CD14-positive monocyte (primary cell): Measurements from ENCODE around the gene RAB6B. TPM values are rescaled to one million over a fixed set of nuclear protein-coding genes. Genes with fewer than 3 reads are reported as not detected.

ENCODE experiments used
- DNase-seq, 3 donors: peaks; one replicate each; pipeline ENCODE4 v3.0.0-alpha.2; 2011 to 2022
- H2AFZ ChIP-seq: 2 replicates; pipeline ENCODE4 v1.6.0; 2012; ENCODE audit warnings: mild to moderate bottlenecking, low read depth, low read length, inconsistent platforms; ENCODE audit not compliant: insufficient read depth, poor library complexity, severe bottlenecking
- H3K27ac ChIP-seq, 2 donors: 1 replicate in 1 of 2; 2 replicates in 1 of 2; pipeline ENCODE4 v1.5.1; 2012 to 2013; ENCODE audit warnings: low read length in 2 of 2, control low read depth in 1 of 2, inconsistent platforms in 1 of 2, low read depth in 1 of 2, mild to moderate bottlenecking in 1 of 2
- H3K27me3 ChIP-seq, 2 donors: one replicate each; pipeline versions ENCODE4 v1.6.0 to v1.6.1; 2011 to 2013; ENCODE audit warnings: low read length in 2 of 2; ENCODE audit not compliant: control insufficient read depth in 2 of 2, insufficient read depth in 2 of 2
- H3K36me3 ChIP-seq, 2 donors: replicated peaks in 1 of 2; 1 replicate in 1 of 2; 2 replicates in 1 of 2; pipeline versions ENCODE4 v1.5.1 to v1.6.1; 2012 to 2013; ENCODE audit warnings: low read length in 2 of 2, control low read depth in 1 of 2, inconsistent platforms in 1 of 2, mild to moderate bottlenecking in 1 of 2; ENCODE audit not compliant: insufficient read depth in 2 of 2, control insufficient read depth in 1 of 2
- H3K4me1 ChIP-seq, 2 donors: 1 replicate in 1 of 2; 2 replicates in 1 of 2; pipeline versions ENCODE4 v1.5.1 to v1.6.1; 2012 to 2013; ENCODE audit warnings: low read length in 2 of 2, control low read depth in 1 of 2, inconsistent platforms in 1 of 2, mild to moderate bottlenecking in 1 of 2, moderate library complexity in 1 of 2; ENCODE audit not compliant: insufficient read depth in 2 of 2, control insufficient read depth in 1 of 2
- H3K4me2 ChIP-seq: replicated peaks from 2 replicates; pipeline ENCODE3; 2012; ENCODE audit warnings: low read length, moderate library complexity, mild to moderate bottlenecking; ENCODE audit not compliant: poor library complexity, severe bottlenecking; ENCODE audit errors: extremely low read depth
- H3K4me3 ChIP-seq, 3 experiments: fragments of 200-600 bp in 1 of 3; sonication (generic) in 1 of 3; replicated peaks in 1 of 3; 1 replicate in 2 of 3; 2 replicates in 1 of 3; pipeline ENCODE4 v1.5.1; 2011 to 2013; ENCODE audit warnings: low read length in 3 of 3, mild to moderate bottlenecking in 3 of 3, control low read depth in 2 of 3, low read depth in 2 of 3, inconsistent platforms in 1 of 3, moderate library complexity in 1 of 3
- H3K79me2 ChIP-seq: 2 replicates; pipeline ENCODE4 v1.6.0; 2012; ENCODE audit warnings: mild to moderate bottlenecking, control low read depth, inconsistent platforms, low read length, moderate library complexity; ENCODE audit not compliant: insufficient read depth
- H3K9ac ChIP-seq: 2 replicates; pipeline ENCODE4 v1.6.0; 2017; ENCODE audit warnings: low read length, mild to moderate bottlenecking; ENCODE audit not compliant: insufficient read depth, poor library complexity, severe bottlenecking
- H3K9me3 ChIP-seq, 2 donors: replicated peaks in 1 of 2; 1 replicate in 1 of 2; 2 replicates in 1 of 2; pipeline versions ENCODE4 v1.5.1 to v1.6.1; 2012 to 2013; ENCODE audit warnings: low read length in 2 of 2, control low read depth in 1 of 2; ENCODE audit not compliant: control insufficient read depth in 1 of 2, insufficient read depth in 1 of 2
- H4K20me1 ChIP-seq: 2 replicates; pipeline ENCODE4 v1.6.0; 2012; ENCODE audit warnings: mild to moderate bottlenecking, low read length, control low read depth, moderate library complexity; ENCODE audit not compliant: insufficient read depth
- H3K27ac Mint-ChIP-seq, 7 donors: one replicate each; pipeline ENCODE4 v1.8.0; 2020; ENCODE audit warnings: mild to moderate bottlenecking in 7 of 7, mixed read lengths in 7 of 7, moderate library complexity in 6 of 7, inconsistent platforms in 2 of 7
- H3K27me3 Mint-ChIP-seq, 3 donors: one replicate each; pipeline ENCODE4 v1.8.0; 2021 to 2022; ENCODE audit warnings: low read depth in 3 of 3, mild to moderate bottlenecking in 3 of 3, mixed read lengths in 3 of 3, moderate library complexity in 3 of 3, inconsistent platforms in 1 of 3
- H3K36me3 Mint-ChIP-seq, 2 donors: one replicate each; pipeline ENCODE4 v1.8.0; 2020; ENCODE audit warnings: mixed read lengths in 2 of 2, inconsistent platforms in 1 of 2, mild to moderate bottlenecking in 1 of 2
- H3K4me1 Mint-ChIP-seq: one replicate; pipeline ENCODE4 v1.8.0; 2020; ENCODE audit warnings: mild to moderate bottlenecking, mixed read lengths
- H3K4me3 Mint-ChIP-seq, 2 donors: one replicate each; pipeline ENCODE4 v1.8.0; 2020; ENCODE audit warnings: mild to moderate bottlenecking in 2 of 2, mixed read lengths in 2 of 2, moderate library complexity in 1 of 2
- H3K9me3 Mint-ChIP-seq, 7 donors: one replicate each; pipeline ENCODE4 v1.8.0; 2020 to 2022; ENCODE audit warnings: mixed read lengths in 7 of 7, mild to moderate bottlenecking in 6 of 7, moderate library complexity in 6 of 7, inconsistent platforms in 2 of 7
- WGBS: methylation state at CpG from one replicate; pipeline ENCODE4 v1.1.5; 2013; ENCODE audit warnings: missing lambda C conversion rate; ENCODE audit not compliant: insufficient coverage; 5-methylcytosine and 5-hydroxymethylcytosine counted together
- intact Hi-C, 2 donors: fragments of 100-400 bp; cut with micrococcal nuclease; formaldehyde crosslinking; loops; one replicate each; pipeline versions ENCODE4 v1.15.0 to v1.15.1; 2023
- polyA plus RNA-seq, 3 donors: library from polyadenylated mRNA; depleted of rRNA in 1 of 3; unstranded in 2 of 3; stranded (reverse) in 1 of 3; fragments of 300-500 nt in 2 of 3; fragments of >200 nt in 1 of 3; fragmentation: Illumina TruSeq in 2 of 3; gene quantifications; 1 replicate in 2 of 3; 2 replicates in 1 of 3; pipeline ENCODE4 v1.2.3, GENCODE V29; 2012 to 2021
- TF ChIP-seq, protein P1 (sequence below): fragments of 200-600 bp; IDR thresholded peaks from one replicate; pipeline ENCODE4 v1.8.0; 2022; ENCODE audit warnings: antibody characterized with exemption, mild to moderate bottlenecking

RAB6B gene
- polyA plus RNA-seq, 3 donors, result 0.46 TPM; not detected in 2

DNA sequence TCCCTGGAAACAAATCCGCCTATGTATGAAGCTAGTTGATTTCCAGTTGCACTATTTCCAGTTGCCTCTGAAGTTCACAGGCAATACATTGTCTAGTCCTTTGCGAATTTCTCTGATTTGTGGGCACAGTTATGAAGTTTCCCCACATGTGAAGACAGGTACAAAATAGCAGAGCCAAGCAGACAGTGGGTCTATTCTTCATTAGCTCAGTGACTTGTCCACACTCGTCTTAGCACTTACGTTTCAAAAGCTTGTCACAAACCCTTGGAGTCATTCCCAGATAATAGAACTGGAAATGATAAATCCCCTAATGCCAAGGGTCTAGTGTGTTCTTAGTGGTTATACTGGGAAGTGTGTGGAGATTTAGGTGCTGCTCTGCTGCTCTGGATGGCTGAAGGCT, 75.6 kb downstream of the RAB6B start:
- Mint-ChIP-seq H3K27ac (no peak overlapping the region), H3K4me1 (no peaks in the 10 kb centered on the region), H3K36me3 (peaks cover 74 to 77% of the 10 kb centered on the region in 2 donors), H3K4me3 (no peak overlapping the region), H3K9me3 (no peaks in the 10 kb centered on the region), H3K27me3 (no peaks in the 10 kb centered on the region)
- H2AFZ ChIP-seq, result no peak overlapping the region
- no peaks in the 10 kb centered on the region for H3K27me3 ChIP-seq
- WGBS, result 100% methylated on average over 1 of the region's 4 CpGs
- TF ChIP-seq, protein P1, sequence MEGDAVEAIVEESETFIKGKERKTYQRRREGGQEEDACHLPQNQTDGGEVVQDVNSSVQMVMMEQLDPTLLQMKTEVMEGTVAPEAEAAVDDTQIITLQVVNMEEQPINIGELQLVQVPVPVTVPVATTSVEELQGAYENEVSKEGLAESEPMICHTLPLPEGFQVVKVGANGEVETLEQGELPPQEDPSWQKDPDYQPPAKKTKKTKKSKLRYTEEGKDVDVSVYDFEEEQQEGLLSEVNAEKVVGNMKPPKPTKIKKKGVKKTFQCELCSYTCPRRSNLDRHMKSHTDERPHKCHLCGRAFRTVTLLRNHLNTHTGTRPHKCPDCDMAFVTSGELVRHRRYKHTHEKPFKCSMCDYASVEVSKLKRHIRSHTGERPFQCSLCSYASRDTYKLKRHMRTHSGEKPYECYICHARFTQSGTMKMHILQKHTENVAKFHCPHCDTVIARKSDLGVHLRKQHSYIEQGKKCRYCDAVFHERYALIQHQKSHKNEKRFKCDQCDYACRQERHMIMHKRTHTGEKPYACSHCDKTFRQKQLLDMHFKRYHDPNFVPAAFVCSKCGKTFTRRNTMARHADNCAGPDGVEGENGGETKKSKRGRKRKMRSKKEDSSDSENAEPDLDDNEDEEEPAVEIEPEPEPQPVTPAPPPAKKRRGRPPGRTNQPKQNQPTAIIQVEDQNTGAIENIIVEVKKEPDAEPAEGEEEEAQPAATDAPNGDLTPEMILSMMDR, result no peak
- no peaks in the 10 kb centered on the region for H3K9me3 ChIP-seq
- H3K4me3 ChIP-seq, result no peak overlapping the region
- H3K4me2 ChIP-seq, result no peak overlapping the region
- H3K9ac ChIP-seq, result no peak overlapping the region
- H3K4me1 ChIP-seq, result no peaks in the 10 kb centered on the region
- H3K79me2 ChIP-seq, result no peaks in the 10 kb centered on the region
- no peak for DNase-seq
- no peak overlapping the region for H3K27ac ChIP-seq
- intact Hi-C loops, result no loop called here
- H4K20me1 ChIP-seq, result no peaks in the 10 kb centered on the region
- peaks cover 71 to 91% of the 10 kb centered on the region in 2 donors for H3K36me3 ChIP-seq

DNA sequence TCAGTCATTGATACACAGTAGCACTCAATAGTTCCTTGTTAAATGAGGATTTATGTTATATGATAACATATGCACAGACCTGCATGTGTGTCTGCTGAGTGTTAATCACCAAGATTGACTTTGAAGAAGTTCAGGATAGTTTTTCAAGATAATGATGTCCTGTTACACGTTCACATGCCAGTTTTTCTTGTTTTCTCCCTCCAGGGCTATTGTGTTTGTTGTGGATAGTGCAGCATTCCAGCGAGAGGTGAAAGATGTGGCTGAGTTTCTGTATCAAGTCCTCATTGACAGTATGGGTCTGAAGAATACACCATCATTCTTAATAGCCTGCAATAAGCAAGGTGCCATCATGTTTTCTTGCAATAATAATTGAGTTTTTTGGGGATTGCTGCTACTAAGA, 80.3 kb downstream of the RAB6B start:
- no peaks in the 10 kb centered on the region for H3K27me3 Mint-ChIP-seq
- H3K4me2 ChIP-seq, result no peak overlapping the region
- no peaks in the 10 kb centered on the region for H3K4me1 ChIP-seq
- no peak overlapping the region for H3K4me3 ChIP-seq
- no peaks in the 10 kb centered on the region for H3K9me3 ChIP-seq
- no peaks in the 10 kb centered on the region for H3K4me1 Mint-ChIP-seq
- 88% methylated on average over 1 of the region's 2 CpGs for WGBS
- TF ChIP-seq, protein P1, result no peak
- H3K27me3 ChIP-seq, result no peaks in the 10 kb centered on the region
- no peak overlapping the region for H3K27ac ChIP-seq
- H3K4me3 Mint-ChIP-seq, result no peak overlapping the region
- peaks cover 66 to 82% of the 10 kb centered on the region in 2 donors for H3K36me3 Mint-ChIP-seq
- no peak overlapping the region for H3K9ac ChIP-seq
- DNase-seq, result no peak
- H3K27ac Mint-ChIP-seq, result no peak overlapping the region
- H2AFZ ChIP-seq, result no peak overlapping the region
- no peaks in the 10 kb centered on the region for H3K79me2 ChIP-seq
- no peaks in the 10 kb centered on the region for H4K20me1 ChIP-seq
- intact Hi-C loops, result no loop called here
- H3K36me3 ChIP-seq, result peaks cover 68 to 89% of the 10 kb centered on the region in 2 donors
- no peaks in the 10 kb centered on the region for H3K9me3 Mint-ChIP-seq
